Gastroesophageal sphincter (tissue), 3 donors: ENCODE results near the gene XIRP2.

ENCODE experiments used
- EP300 ChIP-seq: sonication (generic); formaldehyde crosslinking; IDR thresholded peaks from one replicate; pipeline ENCODE4 v1.6.1; 2017; ENCODE audit warnings: antibody characterized with exemption, mild to moderate bottlenecking
- POLR2A ChIP-seq, 2 donors: fragments of 450-650 bp; IDR thresholded peaks; one replicate each; pipeline ENCODE4 v1.6.1; 2017; ENCODE audit warnings: antibody characterized with exemption in 2 of 2, mild to moderate bottlenecking in 2 of 2, moderate library complexity in 1 of 2
- POLR2AphosphoS5 ChIP-seq: sonication (generic); formaldehyde crosslinking; IDR thresholded peaks from one replicate; pipeline ENCODE4 v1.6.1; 2017; ENCODE audit warnings: antibody characterized with exemption
- TF ChIP-seq, protein P1 (sequence below), 4 experiments: fragments of 200-600 bp in 2 of 4; fragments of 450-650 bp in 2 of 4; sonication (generic) in 1 of 4; IDR thresholded peaks; one replicate each; pipeline ENCODE4 v1.5.1; 2017 to 2019; ENCODE audit warnings: antibody characterized with exemption in 4 of 4, mild to moderate bottlenecking in 2 of 4, moderate library complexity in 2 of 4

DNA sequence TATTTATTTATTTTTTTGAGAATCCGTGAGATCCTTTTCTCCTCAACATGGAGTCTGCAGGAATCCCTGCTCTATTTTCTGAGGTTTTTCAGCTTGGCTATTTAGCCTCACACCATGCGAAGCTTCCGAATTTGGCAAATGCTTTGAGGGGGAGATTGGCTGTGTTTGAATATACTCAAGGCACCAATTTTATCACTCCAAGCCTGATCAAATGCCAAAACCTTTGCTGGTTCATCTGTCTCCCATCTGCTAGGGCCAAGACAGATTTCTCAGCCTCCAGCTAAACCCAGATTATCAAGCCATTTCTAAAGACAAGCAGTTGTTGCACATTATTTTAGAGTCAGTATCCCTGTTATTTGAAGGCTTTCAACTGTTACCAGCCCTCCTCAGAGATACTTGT, 295.7 kb downstream of the XIRP2 start:
- TF ChIP-seq, protein P1, sequence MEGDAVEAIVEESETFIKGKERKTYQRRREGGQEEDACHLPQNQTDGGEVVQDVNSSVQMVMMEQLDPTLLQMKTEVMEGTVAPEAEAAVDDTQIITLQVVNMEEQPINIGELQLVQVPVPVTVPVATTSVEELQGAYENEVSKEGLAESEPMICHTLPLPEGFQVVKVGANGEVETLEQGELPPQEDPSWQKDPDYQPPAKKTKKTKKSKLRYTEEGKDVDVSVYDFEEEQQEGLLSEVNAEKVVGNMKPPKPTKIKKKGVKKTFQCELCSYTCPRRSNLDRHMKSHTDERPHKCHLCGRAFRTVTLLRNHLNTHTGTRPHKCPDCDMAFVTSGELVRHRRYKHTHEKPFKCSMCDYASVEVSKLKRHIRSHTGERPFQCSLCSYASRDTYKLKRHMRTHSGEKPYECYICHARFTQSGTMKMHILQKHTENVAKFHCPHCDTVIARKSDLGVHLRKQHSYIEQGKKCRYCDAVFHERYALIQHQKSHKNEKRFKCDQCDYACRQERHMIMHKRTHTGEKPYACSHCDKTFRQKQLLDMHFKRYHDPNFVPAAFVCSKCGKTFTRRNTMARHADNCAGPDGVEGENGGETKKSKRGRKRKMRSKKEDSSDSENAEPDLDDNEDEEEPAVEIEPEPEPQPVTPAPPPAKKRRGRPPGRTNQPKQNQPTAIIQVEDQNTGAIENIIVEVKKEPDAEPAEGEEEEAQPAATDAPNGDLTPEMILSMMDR (IDR thresholded peaks at IDR 0.05): no peak
- no peak for TF ChIP-seq POLR2A (IDR thresholded peaks at IDR 0.05)
- no peak for TF ChIP-seq POLR2AphosphoS5
- no peak for TF ChIP-seq EP300
